ENCODE results near the gene ECHS1.
A peak's percentile ranks its signal among the peaks of the same experiment; 100 is the strongest.

ECHS1 gene

GRCh38 chr10:133339708-133340380 lies 33.3 kb downstream of the ECHS1 start:
- ATAC-seq, result no peak

DNA sequence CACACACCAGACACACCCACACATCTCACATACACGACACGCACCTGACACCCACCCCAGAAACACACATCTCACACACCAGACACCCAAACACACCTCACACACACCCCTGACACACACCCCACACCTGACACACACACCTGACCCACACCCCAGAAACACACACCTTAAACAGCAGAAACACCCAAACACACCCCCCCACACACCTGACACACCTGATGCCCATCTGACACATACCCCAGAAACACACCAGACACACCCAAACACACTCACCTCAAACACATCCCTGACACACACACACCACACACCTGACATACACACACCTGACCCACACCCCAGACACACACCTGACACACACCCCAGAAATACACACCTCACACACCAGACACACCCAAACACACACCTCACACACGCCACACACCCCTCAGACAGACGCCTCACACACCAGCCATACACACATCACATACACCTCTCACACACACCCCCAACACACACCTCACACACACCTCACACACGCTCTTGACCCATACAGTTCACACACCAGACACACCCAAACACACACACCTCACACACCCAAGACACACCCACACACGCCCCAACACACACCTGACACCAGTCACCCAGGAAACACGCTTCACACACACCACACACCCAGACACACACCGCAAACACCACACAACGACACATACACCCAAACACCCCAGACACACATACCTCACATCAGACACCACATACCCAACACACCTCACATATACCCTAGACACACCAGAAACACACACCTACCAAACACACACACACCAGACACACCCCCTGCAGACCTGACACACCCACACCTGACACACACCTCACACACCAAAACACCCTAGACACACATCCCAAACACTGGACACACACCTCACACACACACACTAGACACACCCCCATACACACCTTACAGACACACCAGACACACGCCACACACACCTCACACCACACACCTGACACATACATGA lies 34.8 kb downstream of the ECHS1 start:
- ATAC-seq (no peak), DNase-seq (no peak)

More at GRCh38 chr10:133339708-133340380, 33.3 kb downstream of the ECHS1 start:
- DNase-seq, result no peak

DNA sequence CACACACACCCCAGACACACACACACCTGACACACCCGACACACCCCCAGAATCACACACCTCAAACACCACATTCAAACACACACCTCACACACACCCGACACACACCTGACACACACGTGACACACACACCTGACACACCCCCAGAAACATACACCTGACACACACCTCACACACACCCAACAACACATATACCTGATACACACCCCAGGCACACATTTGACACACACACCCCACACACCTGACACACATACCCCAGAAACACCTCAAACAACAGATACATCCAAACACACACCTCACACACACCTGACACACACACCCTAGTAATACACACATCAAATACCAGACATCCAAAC lies 35.8 kb downstream of the ECHS1 start:
- DNase-seq (no peak), ATAC-seq (no peak)

DNA sequence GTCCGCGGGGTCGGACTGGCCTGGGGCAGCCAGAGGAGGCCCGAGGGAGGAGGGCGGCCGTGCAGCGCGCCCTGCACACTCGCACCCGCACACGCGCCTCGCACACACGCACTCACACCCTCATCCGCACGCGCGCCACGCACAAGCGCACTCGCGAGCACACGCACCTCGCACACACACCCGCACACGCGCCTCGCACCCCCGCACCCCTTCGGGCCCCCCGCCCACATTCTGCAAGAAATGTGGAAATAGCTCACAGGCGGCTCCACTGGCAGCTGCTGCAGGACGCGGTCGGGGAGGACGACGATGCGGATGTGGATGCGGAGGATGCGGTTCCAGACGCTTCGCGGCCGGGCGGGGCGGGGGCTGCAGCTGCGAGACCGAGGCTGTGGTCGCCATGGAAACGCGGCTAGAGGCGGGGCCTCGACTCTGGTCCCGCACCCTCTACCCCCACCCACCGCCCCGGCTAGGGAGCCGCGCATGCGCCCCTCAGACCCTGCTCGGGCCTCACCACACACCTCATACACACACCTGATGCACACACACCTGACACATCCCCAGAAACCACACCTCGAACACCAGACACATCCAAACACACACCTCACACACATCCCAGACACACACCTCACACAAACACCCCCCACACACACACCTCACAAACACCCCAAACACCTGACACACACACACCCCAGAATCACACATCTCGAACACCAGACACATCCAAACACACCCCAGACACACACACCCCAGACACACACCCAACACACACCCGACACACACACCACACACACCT lies 36.4 kb downstream of the ECHS1 start, which contains the start of gene CALY:
Gene CALY (minus strand): TSS at position 320 of the 793 bp plus-strand sequence. CDS start 7,907 bp downstream, outside the sequence.
- DNase-seq (peak; percentile 75), ATAC-seq (no peak)

GRCh38 chr10:133336118-133336576 lies 37.0 kb downstream of the ECHS1 start:
- ATAC-seq (no peak), DNase-seq (no peak)

- ATAC-seq (peak; percentile 55), DNase-seq (peak; percentile 80)
Measured at GRCh38 chr10:133335246-133336117, 37.7 kb downstream of the ECHS1 start.

- ATAC-seq (no peak), DNase-seq (no peak)
Measured at GRCh38 chr10:133334503-133335245, 38.5 kb downstream of the ECHS1 start.

DNA sequence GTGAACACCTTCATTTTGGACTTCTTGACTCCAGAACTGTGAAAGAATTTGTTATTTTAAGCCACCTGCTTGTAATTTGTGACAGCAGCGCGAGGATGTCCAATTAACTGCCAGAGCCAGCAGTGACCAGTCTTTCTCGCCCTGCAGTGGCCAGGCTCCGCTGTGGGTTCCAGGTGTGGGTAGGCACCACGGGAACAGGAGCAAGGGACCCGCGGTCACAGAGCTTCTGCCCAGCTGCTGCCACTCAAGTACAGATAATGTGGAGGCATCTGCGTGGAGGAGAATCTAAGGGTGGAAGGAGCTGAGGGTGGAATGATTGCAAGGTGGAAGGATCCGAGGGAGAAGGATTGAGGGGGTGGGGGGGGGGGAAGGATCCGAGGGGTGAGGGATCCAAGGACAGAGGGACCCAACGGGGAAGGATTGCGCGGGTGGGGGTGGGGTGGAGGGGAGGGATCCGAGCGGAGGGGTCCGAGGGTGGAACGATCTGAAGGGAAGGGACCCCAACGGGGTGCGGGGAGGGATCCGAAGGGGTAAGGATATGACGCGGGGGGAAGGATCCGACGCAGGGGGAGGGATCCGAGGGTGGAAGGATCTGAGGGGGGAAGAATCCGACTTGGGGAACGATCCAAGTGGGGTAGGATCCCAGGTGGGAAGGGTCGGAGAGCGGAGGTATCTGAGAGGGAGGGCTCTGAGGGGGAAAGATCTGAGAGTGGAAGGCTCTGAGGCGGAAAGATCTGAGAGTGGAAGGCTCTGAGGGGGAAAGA lies 40.0 kb downstream of the ECHS1 start:
- no peak for ATAC-seq
- no peak for DNase-seq

GRCh38 chr10:133329491-133330202 lies 43.5 kb downstream of the ECHS1 start:
- ATAC-seq (peak; percentile 97), DNase-seq (peak; percentile 91)

GRCh38 chr10:133328358-133329343 lies 44.5 kb downstream of the ECHS1 start:
- DNase-seq, result no peak
- ATAC-seq, result no peak

DNA sequence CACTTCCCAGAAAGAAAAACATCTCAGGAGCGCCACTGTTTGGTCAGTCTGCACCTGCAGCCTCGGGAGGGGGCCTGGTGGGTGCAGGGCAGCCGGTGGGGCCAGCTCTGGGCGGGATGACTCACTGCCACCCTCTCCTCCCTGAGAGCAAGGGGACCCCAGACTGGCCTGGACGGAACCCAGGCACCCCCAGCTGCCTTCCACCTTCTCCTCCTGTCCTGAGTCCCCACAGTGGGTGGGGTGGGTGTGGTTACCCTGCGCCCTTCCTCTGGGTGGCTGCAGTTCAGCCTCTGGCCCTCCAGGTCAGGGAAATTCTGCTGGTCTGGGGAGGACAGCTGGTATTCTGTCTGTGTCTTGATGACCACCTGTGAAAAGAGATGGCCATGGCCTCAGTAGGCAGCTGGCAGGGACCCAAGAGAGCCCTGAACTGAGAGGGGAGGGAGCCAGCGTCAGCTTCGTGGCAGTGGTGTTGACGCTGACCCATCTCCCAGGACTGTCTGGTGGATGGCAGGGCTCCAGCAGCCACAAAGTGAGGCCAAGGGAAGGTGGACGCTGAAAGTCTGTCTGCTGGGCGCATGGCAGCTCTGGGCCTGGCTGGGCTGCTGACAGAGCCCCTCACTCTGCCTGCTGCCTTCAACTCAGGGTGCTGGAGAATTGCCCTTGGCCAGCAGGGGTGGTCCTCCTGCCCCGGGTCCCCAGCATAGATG lies 45.4 kb downstream of the ECHS1 start:
- ATAC-seq (no peak), DNase-seq (no peak)

DNA sequence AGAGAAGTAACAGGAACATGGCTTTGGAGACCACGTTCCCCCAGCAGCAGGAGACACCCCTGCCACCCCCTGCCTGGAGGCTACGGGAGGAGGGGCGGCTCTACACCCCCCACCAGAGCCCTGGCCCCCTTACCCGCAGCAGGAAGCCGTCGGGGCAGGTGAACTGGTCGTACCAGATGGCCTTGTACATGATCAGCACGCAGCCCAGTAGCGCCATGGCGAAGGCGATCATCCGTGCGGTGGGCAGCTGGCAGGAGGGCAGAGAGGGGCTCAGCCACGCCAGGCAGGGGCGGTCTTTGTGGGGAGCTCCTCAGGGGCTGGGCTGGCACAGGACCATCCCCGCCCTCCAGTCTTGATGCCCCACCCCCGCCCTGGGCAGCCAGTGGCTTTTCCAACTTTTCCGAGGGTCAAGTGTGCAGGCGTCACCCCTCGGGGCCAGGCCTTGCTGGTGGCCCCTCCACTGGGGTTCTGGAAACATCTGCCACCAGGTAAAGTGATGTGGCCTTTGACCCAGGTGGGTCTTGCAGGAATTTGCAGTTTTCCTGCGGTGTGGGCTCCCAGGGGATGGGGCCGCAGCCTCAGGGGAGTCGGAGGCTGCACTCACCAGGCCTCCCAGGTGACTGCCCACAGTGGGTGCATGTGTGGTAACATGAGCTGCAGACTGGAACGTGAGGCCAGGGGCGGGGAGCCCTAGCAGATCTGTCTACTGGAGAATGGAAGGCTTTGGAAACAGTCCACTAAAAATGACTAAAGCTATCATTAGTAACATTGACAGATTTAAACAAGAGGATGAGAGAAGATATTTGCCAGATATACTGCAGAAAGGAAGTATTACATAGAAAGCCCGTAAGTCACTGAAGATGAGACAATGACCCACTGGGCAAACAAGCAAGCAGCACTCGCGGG lies 46.2 kb downstream of the ECHS1 start:
- DNase-seq, result no peak
- ATAC-seq, result no peak

- ATAC-seq (no peak), DNase-seq (no peak)
Measured at GRCh38 chr10:133326223-133326551, 47.0 kb downstream of the ECHS1 start.

DNA sequence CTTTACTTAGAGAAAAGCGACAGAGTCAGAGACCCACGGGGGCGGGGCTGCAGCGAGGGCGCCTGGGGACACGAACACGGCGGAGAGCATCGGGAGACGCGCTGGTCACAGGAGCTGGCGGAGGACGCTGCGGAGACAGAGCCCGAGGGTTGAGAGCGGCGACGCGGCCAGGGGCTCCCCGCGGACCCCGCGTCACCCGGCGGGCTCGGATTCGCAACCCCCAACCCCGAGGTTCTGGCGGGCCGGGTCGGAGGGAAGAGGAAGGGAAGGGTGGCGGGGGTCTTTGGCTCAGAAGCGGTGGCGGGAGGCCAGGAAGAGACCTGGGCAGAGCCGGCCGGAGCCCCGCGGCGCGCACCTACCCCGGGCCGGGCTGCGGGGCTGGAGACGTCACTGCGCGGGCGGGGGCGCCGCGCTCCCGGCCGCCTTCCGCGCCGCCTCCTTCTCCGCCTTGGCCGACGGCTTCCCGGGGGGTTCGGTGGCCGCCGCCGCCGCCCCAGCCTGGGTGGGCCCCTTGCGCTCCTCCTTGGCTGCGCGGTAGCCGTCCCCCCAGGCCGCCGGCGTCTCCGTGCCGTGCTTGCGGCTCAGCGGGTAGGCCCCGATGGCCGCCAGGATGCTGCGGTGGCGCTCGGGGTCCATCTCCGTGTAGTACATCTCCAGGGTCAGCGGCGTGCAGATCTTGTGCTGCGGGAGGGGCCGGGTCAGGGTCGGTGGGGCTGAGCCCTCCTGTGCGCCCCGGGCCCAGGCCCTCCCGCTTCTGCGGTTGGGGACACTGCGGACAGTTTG lies 47.5 kb downstream of the ECHS1 start:
- DNase-seq, result no peak

DNA sequence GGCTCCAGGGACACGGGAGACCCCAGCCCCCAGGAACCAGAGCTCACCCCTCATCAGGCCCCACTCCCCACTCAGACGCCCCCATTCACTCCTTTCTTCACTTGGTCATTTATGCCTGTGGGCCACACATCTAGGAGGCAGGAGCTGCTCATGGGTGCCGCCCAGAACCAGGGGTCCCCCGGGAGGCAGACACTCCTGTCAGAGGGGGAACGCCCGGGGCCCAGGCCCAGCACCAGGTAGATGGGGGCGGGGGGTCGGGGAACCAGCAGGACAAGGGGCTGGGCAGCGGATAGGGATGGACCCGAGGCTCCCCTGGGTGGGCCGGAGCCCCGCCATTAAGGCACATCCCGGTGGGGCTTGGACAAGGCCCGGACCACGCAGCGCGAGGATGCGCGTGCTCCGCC lies 48.3 kb downstream of the ECHS1 start:
- DNase-seq (no peak), ATAC-seq (no peak)

More for the DNA sequence above, 47.5 kb downstream of the ECHS1 start:
- ATAC-seq, result no peak

All from stimulated activated naive CD8-positive, alpha-beta T cell treated with anti-CD3 and anti-CD28 coated beads, Interleukin-15, Interleukin-2, amounts not matched to agents 100 U/mL and 50 U/mL, for 24 hours (primary cell).